ENCODE data around the gene WHRN. TPM values are rescaled to one million over a fixed set of nuclear protein-coding genes. Genes with fewer than 3 reads are reported as not detected.
A peak's percentile ranks its signal among the peaks of the same experiment; 100 is the strongest.

Gene WHRN
- total RNA-seq, 1 experiment from 2014 or later = 2.0 TPM

DNA sequence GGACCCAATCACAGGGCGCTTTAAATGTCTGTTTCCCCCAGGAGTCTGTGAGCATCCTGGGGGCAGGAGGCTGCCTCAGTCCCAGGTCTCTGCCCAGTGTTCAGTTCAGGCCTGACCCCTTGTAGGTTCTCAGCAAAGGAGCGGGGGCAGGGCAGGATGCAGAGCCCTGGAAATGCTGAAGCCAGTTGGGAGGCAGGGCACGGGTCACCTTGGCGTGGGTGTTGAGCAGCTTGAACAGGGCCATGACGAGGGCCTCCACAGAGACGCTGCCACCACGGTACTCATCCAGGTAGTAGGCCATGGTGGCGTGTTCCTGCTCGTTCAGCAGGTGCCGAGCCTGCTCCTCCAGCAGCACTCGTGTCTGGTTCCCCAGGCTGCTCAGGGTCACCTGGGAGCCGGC is 81.1 kb downstream of the WHRN start:
- DNase-seq (ENCODE audit: low spot score) = no peak

DNA sequence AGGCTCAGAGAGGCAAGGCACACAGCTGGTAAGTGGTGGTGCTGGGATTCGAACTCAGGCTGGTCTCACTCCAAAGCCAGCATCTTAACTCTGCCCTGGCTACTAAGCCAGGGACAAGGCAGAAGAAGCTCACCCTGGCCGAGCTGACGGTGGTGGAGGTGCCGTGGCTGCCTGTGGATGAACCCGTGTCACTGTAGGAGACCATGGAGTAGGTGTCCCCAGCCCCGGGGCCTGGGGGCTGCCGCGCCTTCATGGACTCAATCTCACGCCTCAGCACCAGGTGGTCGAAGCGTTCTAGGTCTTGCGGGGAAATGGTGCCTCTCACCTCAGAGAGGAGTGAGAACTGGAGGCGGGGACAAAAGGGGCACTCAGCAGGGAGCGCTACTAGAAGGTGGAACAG is 82.1 kb downstream of the WHRN start:
- no peak for DNase-seq (ENCODE audit: low spot score)

DNA sequence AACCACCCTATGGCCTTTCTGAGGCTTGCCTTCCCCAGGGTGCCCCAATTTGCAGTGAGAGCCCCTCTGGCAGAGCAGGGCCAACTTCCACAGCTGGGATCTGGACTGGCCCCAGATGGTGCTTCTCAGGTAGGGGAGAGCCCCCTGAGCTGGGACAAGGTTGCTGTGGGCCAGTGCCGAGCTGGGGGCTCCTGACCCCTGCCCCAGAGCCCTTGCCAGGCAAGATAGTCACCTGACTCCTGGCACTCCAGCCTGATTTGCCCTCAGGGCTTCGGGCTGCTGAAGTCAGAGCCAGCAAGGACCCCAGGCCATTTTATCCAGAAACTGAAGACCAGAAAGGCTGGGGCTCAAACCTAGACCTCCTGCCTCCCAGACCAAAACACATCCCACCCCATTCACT is 84.1 kb downstream of the WHRN start:
- DNase-seq (ENCODE audit: low spot score) = no peak

DNA sequence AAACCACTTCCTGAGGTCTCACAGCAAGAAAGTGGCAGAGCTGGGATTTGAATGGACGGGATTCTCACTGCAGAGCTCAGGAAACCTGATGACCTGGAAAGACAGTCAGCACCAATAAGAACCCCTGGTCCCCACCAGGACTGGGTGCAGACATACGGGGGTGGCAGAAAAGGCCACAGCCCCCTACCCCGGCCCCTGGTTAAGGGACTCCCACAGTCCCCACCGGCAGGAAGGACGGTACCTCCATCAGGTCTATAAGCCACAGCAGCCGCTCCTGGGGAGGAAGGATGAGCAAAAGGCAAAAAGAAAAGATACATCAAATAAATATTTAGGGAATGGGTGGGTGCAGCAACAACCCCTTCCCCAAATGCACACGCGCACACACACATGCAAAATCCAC is 85.5 kb downstream of the WHRN start:
- no peak for DNase-seq (ENCODE audit: low spot score)

DNA sequence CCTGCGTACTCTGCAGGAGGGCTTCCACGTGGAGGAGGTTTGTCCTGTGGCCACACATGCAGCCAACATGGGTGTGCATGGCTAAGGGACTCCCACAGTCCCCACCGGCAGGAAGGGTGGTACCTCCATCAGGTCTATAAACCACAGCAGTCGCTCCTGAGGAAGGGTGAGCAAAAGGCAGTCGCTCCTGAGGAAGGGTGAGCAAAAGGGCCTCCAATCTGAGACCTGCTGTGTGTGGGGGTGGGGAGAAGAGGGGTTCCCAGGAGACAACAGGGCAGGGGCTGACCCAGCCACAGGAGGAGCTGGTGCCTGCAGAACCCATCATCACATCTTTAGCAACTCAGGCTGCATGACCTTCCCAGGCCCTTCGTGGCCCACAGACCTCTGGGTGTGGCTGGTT is 87.2 kb downstream of the WHRN start:
- no peak for DNase-seq (ENCODE audit: low spot score)

DNA sequence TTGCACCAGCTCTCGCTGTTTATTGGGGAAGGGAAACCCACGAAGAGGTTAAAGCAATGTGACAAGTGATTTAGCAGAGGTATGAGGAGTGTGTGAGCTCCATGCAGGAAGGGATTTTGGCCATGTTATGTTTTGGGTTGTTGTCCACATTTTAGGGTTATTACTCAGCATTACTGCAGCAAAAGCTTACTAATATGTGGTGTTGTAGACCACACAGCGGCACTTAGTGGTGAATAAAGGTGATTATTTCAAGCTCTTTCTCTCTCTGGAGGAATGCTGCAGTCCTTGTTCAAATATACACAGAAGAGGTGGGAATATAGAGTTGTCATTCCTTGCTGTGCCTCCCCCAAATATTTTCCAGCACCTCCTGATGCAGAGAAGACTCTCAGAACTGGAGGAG is 87.8 kb downstream of the WHRN start:
- DNase-seq (ENCODE audit: low spot score) = peak; percentile 37

DNA sequence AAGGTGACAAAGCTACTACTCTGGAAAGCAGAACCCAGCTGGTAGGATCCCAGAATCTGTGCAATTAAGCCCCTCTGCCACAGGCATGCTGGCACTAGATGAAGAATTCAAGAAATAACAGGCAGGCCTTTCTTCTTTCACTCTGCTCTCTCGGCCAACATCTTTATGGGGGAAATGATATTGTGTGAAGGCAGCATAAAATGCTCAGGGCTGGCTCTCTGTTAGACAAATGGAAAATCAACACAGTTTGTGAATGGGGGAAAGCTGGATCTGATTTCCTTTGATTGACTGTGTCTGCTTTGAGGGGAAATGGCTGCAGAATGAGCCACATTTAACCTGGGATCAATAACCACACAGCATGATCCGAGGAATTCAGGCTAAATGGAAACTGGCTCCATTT is 88.4 kb downstream of the WHRN start:
- no peak for DNase-seq (ENCODE audit: low spot score)

DNA sequence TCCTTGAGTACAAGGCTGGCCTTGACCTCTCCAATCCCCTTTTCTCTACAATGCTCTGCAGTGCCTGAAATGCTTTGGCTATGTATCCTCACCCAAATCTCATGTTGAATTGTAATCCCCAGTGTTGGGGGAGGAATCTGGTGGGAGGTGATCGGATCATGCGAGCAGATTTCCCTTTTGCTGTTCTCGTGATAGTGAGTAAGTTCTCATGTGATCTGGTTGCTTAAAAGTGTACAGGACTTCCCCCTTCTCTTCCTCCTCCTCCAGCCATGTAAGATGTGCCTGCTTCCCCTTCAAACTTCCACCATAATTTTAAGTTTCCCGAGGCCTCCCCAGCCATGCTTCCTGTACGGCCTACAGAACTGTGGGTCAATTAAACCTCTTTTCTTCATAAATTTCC is 89.0 kb downstream of the WHRN start:
- DNase-seq (ENCODE audit: low spot score) = no peak

DNA sequence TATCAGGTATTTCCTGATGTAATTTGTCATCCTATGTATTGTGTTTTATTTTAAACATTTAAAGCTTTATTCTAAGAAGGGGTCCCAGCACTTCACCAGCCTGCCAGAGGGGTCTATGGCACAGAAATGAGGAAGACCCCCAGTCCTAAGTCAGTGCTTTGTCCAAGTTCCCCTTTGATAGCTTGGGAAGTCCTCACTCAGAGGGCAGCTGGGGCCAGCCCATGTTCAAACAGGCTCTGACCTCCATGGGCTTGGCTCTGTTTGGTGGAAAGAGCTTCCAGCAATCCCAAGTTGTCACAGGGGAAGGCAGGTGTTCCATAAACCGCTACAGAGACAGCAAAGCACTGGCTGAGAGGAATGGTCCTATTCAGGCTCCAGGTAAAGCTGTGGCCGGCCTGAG is 90.9 kb downstream of the WHRN start:
- DNase-seq (ENCODE audit: low spot score) = no peak

DNA sequence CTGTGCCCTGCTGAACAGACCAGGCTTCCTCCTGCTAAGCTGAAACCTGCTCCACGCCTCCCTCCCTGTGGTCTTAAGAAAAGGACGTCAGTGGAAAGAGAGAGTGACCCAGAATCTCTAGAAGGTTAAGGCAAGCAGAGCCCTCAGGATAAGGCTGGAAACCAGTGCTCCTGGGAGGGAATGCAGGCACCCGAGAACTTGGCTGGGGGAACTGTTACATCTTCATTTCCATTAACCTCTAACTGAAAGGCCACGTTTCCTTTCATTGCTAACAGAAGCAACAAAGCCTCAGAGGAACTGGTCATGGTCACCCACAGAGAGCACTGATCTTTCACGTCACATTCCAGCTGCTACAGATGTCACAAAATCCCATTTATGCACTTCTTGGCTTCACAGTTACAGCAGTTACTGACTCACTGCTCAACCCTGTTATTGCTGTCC is 91.4 kb downstream of the WHRN start:
- DNase-seq (ENCODE audit: low spot score) = no peak

DNA sequence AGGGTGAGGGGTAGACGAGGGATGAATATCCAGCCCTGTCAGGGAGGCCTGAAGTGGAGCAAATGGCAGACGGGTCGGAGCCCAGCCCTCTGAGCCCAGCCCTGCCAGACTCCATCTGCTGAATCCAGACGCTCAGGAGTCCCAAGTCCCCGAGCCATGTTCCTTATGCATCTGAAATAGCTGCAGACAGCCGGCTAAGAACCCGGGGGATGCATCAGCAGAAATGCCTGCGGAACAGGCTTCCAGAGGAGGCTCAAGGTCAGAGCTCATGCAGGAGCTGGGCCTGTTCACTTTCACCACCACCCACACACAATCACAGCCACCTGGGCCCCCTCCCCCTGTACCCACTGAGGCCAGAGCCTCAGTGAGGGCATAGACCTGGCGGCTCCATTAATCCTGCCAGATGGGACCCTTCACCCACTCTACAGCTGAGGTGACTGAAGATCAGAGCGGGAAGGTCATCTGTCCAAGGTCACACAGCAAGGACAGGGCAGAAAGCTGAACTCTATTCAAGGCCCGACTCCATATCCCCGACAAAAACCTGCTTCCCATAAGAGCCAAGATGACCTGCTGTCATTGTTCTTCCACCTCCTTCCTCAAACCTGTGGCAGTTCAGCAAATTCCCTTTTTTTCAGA is 93.1 kb downstream of the WHRN start:
- DNase-seq (ENCODE audit: low spot score) = no peak

DNA sequence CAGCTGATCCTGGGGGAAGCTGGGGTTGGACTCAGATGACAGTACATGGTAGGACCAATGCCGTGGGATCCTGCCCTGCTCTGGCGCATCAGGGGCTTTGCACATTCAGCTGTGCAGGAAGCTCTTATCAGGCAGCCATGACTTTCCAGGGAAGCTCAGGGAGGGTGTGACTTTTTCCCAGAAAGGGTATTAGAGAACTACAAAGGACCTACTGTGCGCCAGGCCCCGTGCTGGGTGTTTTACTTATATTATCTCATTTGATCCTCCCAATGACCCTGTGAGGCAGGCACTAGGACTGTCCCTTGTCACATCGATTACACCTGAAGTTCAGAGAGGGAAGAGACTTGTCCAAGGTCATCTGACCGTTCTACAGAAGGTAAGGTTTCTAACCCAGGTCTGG is 93.8 kb downstream of the WHRN start:
- DNase-seq (ENCODE audit: low spot score) = no peak

DNA sequence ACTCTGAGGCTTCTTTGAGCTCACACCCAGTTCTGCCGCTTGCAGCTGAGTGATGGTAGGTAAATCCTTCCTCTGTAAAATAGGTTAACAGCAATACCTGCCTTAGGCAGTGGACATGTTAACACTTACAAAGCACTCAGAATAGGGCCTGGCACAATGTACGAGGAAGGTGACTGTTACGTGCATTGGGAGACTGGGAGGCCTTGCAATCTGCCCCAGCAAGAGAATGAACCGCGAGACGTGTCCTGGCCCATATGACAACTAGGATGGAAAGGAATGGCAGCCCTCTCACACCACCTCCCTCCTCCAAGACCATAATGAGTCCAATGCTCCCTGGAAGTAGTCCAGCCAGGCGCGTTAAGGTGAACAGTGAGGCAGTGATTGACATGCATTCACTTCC is 94.4 kb downstream of the WHRN start:
- no peak for DNase-seq (ENCODE audit: low spot score)

DNA sequence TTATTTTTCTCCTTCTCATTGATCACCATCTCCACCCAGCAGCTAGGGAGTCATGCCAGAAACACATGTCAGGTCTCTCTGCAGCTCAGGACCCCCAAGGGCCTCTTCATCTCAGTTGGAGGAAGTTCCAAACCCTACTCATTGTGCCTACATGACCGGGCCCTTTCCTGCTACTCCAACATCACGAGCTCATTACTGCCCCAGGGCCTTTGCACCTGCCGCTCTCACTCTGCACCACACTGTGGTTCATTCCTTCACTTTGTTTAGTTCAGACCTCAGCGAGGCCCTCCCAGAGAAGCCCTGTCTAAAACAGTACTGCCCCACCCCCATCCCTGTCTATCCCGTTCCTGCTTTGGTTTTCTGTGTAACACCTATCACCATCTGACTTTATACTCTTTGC is 95.4 kb downstream of the WHRN start:
- DNase-seq (ENCODE audit: low spot score) = no peak

DNA sequence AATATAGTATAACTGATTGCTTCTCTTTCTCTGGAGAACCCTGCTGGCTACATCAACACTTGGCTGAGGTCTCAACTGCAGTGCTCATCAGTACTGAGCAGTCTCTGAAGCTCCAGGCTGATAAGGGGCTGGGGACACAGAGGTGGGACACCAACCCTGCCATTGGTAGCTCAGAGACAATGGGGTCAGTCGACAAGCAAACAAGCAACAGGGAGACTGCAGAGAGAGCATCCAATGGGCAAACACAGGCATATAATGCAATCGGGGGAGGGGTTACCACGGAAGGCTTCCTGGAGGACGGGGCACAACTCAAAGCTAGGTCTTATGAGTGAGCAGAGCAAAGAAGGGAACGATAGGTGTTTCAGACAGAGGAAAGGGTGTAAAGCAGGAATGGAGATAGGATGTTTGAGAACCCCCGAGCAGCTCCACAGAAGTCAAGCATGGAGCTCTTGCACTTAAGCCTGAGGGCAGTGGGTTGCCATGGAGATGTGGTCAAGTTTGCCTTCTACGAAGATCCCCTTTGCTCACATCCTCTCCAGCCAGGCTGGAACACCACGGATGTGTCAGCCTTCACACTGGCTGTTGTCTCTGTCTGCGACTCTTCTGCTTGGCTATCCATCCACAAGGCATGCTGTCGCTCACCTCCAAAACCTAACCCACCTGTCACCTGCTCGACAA is 96.0 kb downstream of the WHRN start:
- peak; percentile 59 for DNase-seq (ENCODE audit: low spot score)

DNA sequence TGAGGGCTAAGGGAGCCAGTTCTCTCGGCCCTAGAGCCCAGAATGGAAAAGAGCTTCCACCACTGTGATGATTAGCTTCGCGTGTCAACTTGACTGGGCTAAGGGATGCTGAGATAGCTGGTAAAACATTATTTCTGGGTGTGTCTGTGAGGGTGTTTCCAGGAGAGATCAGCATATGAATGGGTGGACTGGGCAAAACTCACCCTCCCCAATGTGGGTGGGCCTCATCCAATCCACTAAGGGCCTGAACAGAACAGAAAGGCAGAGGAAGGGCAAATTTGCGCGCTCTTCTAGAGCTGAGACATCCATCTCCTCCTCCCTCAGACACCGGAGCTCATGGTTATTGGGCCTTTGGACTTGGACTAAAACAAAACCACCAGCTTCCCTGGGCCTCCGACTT is 96.6 kb downstream of the WHRN start:
- no peak for DNase-seq (ENCODE audit: low spot score)

DNA sequence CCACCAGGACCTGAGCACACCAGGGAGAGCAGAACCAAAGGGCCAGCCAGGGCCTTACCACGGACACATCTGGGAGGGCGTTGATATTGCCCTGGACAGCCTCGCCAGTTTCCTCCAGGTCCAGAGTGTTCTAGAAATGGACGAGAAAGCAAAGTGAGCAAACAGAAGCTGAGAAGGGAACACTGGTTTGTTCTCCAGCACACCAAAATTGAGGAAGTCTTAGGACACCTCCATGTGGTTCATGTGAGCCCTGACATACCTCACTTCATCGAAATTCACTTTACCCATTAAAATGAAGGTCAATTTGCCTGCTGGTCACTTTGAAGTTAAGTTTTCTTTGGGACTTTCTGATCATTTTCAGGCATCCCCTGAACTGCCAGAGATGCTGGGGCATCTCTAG is 97.4 kb downstream of the WHRN start:
- no peak for DNase-seq (ENCODE audit: low spot score)

DNA sequence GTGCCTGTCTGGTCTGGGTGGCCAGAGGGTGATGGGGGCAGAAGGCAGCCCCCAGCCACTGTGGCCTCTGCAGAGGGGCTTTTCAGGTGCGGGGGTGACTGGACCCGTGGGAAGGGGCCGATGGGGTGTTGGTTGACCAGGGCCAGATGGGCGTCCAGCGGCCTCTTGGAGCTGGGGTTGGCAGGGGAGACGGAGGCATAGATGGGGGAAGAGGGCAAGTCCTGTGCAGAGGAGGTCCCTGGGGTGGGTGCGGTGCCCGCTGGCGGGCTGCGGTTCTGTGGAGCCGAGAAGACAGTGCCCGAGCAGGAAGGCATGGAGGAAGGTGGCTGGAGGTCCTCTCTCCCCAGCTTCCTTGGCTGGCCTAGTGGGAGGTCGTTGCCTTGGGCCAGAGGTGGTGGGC is 98.8 kb downstream of the WHRN start:
- no peak for DNase-seq (ENCODE audit: low spot score)

DNA sequence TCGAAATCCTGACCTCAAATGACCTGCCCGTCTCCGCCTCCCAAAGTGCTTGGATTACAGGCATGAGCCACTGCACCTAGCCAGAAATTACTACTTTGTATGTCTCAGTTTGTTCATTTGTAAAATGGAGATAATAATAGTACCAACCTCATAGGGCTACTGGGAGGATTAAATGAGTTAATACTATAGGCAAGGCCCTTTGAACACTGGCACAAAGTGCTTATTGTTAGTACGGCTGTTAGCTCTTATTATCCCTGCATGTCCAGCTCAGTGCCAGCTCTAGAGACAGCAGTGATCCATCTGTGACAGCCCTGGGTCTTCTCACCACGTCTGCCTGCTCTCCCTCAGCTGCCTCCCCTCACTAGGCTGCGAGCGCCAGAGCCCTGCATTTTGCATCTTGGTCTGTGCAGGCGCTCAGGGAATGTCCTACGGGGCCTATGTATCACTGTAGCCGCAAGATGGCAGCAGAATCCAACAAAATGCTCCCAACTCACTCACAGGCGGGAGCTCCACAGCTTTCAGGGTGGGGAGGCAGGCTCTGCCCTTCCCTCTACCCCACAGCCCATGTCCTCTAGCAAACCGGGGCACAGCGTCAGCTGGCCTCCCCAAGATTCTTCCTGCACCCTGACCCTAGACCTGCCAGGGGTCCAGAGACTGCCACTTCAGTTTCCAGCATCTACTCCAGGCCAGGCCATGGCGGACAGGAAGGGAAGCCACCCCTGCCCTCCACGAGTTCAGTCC is 99.8 kb downstream of the WHRN start:
- peak; percentile 73 for DNase-seq (ENCODE audit: low spot score)

DNA sequence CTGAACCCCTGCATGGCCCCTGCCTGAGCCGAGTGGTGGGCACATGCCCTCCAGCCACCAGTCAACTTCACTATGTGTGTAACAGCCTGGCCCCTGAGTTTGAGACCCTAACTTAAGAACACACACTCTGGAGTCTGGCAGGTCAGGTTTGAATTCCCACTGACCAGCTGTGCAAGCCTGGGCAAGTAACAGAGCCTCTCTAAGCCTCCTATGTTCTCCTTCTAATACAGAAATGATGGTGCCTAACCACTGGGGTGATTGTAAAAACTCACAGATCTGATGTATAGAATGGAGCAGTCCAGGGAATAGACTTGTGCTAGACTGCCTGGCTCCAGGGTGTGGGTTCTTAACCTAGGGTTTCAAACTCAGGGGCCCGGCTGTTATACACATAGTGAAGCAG is 100.7 kb downstream of the WHRN start:
- no peak for DNase-seq (ENCODE audit: low spot score)

DNA sequence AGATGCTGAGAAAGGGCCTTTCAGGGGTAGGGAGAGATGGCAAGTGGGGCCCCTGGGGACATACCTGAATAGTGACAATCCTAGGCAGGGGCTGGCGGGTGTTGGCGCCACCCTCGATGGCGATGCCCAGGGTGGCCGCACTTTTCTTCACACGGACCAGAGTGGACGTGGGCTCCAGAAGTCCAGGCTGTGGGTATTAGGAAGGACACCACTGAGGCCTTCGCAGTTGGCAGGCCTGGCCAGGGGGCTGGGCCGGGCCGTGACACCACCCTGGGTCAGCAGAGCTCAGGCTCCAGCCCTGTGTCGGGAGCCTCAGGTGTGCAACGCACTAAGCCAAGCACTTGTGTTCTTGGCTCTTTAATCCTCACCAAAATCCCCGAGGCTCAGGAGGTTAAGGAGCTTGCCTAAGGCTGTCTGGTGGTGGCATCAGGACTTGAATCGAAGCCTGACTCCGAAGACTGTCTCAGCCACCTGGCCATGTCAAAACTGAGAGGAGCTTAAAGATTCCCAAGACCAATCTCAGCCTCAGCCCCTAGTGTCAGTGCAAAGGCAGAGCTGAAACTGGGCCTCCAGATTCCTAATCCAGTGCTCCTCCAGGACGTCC is 102.0 kb downstream of the WHRN start:
- no peak for DNase-seq (ENCODE audit: low spot score)

DNA sequence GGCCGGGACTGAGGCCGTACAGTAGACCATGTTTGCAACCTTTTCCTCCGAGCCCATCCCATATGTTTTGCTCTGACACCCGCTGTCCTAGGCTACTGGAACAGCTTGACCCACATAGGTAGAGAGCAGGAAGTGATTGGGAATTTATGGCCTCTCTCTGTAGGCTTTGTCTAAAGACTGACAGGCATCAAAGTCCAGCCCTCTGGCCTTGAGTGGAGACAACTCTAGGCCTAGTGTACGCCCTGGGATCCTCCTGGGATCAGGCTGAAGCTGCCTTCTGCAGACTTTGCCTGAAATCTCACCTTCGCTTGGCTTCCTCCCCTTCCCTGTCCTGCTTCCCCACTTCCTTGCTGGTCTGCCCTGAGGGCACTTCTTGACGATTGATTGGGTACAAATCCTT is 103.9 kb downstream of the WHRN start:
- no peak for DNase-seq (ENCODE audit: low spot score)

DNA sequence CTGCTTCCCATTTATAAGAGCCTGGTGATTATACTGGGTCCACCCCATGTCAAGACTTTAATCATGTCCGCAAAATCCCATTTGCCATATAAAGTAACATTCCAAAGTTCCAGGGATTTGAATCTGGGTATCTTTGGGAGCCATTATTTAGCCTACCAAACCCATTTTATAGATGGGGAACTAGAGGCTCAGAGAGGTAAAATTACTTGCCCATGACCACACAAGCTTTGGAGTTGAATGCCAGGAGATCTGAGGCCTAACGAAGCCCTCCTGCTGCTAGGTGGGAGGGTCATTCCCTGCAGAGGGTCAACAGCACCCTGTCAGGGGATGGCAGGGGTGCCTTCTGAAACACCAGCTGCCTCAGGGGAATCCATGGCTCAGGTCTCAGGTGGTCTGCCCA is 104.5 kb downstream of the WHRN start:
- no peak for DNase-seq (ENCODE audit: low spot score)
